Body of pancreas (tissue), 4 donors: Measurements from ENCODE around the gene EML6. TPM values are rescaled to one million over a fixed set of nuclear protein-coding genes. Genes with fewer than 3 reads are reported as not detected.
A peak's percentile ranks its signal among the peaks of the same experiment; 100 is the strongest.

Experiments used
- ATAC-seq: fragments of 150-250 bp; one replicate; pipeline ENCODE4 v1.9.1; 2016
- DNase-seq, 4 donors: peaks; one replicate each; pipeline ENCODE4 v3.0.0-alpha.2; 2019
- H3K27ac ChIP-seq, 4 donors: fragments of 200-600 bp; sonication (generic); 1 replicate in 3 of 4; 2 replicates in 1 of 4; pipeline versions ENCODE4 v1.5.1 to v1.6.1; 2016 to 2019; ENCODE audit warnings: mild to moderate bottlenecking in 1 of 4, mixed read lengths in 1 of 4, moderate library complexity in 1 of 4
- H3K27me3 ChIP-seq, 2 donors: fragments of 200-600 bp; sonication (generic); one replicate each; pipeline ENCODE4 v1.6.0; 2016; ENCODE audit warnings: mild to moderate bottlenecking in 1 of 2
- H3K36me3 ChIP-seq, 2 donors: fragments of 200-600 bp; sonication (generic); replicated peaks in 1 of 2; 2 replicates each; pipeline ENCODE4 v1.5.1; 2016; ENCODE audit warnings: low read depth in 2 of 2; ENCODE audit not compliant: insufficient read depth in 1 of 2
- H3K4me1 ChIP-seq: fragments of 200-600 bp; sonication (generic); one replicate; pipeline ENCODE4 v1.6.0; 2016
- H3K4me3 ChIP-seq, 2 donors: fragments of 200-600 bp; sonication (generic); 1 replicate in 1 of 2; 2 replicates in 1 of 2; pipeline ENCODE4 v1.5.1; 2016 to 2019
- H3K9me3 ChIP-seq, 3 donors: fragments of 200-600 bp; sonication (generic); 1 replicate in 2 of 3; 2 replicates in 1 of 3; pipeline ENCODE4 v1.5.1; 2016
- CTCF ChIP-seq, 7 experiments: fragments of 450-650 bp in 4 of 7; fragments of 200-600 bp in 3 of 7; sonication (generic) in 3 of 7; IDR thresholded peaks; one replicate each; pipeline ENCODE4 v1.5.1; 2016 to 2019; ENCODE audit warnings: antibody characterized with exemption in 7 of 7
- POLR2A ChIP-seq, 3 donors: fragments of 450-650 bp; IDR thresholded peaks; one replicate each; pipeline ENCODE4 v1.6.1; 2016; ENCODE audit warnings: antibody characterized with exemption in 3 of 3, mild to moderate bottlenecking in 2 of 3
- WGBS, 2 donors: methylation state at CpG; one replicate each; pipeline ENCODE4 v1.1.5; 2017; 5-methylcytosine and 5-hydroxymethylcytosine counted together
- intact Hi-C: fragments of 100-400 bp; cut with DNase I; formaldehyde crosslinking; loops from one replicate; pipeline ENCODE4 v1.15.1; 2023
- total RNA-seq, 2 donors: library from RNA; depleted of rRNA; stranded (reverse); fragments of >200 nt; gene quantifications; one replicate each; pipeline ENCODE4 v1.1.0, GENCODE V29; 2016

EML6 gene
- total RNA-seq, 2 donors from 2014 or later: 2.3 to 2.6 TPM

- ATAC-seq: no peak
- no peaks in the 10 kb centered on the region for H3K4me1 ChIP-seq
- H3K36me3 ChIP-seq: no peaks in the 10 kb centered on the region
- no peaks in the 10 kb centered on the region for H3K27me3 ChIP-seq
- no peak overlapping the region for H3K27ac ChIP-seq
- WGBS, 2 donors: 59 to 80% methylated on average over 1 of the region's 1 CpG
- no peak for DNase-seq
- intact Hi-C loops: no loop called here
- no peak for TF ChIP-seq CTCF (IDR thresholded peaks at IDR 0.05)
- no peak for TF ChIP-seq POLR2A (IDR thresholded peaks at IDR 0.05)
- H3K9me3 ChIP-seq: no peaks in the 10 kb centered on the region
- H3K4me3 ChIP-seq: no peak overlapping the region
Measured at GRCh38 chr2:54912893-54913292, 189.4 kb downstream of the EML6 start.

- Histone ChIP-seq H3K4me1 (peaks cover 4% of the 10 kb centered on the region), H3K4me3 (no peak overlapping the region), H3K9me3 (no peaks in the 10 kb centered on the region), H3K27ac (no peak overlapping the region), H3K27me3 (no peaks in the 10 kb centered on the region), H3K36me3 (no peaks in the 10 kb centered on the region)
- ATAC-seq: no peak
- no peak for TF ChIP-seq POLR2A (IDR thresholded peaks at IDR 0.05)
- no peak for TF ChIP-seq CTCF (IDR thresholded peaks at IDR 0.05)
- intact Hi-C loops: no loop called here
- 94 to 100% methylated on average over 2 of the region's 2 CpGs for WGBS, 2 donors
- no peak for DNase-seq
Measured at GRCh38 chr2:54914637-54915036, 191.2 kb downstream of the EML6 start.

GRCh38 chr2:54915101-54915500, 191.6 kb downstream of the EML6 start:
- Histone ChIP-seq H3K27ac (no peak overlapping the region), H3K4me1 (peaks cover 4% of the 10 kb centered on the region), H3K9me3 (no peaks in the 10 kb centered on the region), H3K36me3 (no peaks in the 10 kb centered on the region), H3K4me3 (no peak overlapping the region), H3K27me3 (no peaks in the 10 kb centered on the region)
- no peak for TF ChIP-seq CTCF (IDR thresholded peaks at IDR 0.05)
- TF ChIP-seq POLR2A (IDR thresholded peaks at IDR 0.05): no peak
- intact Hi-C loops: no loop called here
- 82 to 93% methylated on average over 4 of the region's 4 CpGs for WGBS, 2 donors
- DNase-seq: no peak
- ATAC-seq: no peak

DNA sequence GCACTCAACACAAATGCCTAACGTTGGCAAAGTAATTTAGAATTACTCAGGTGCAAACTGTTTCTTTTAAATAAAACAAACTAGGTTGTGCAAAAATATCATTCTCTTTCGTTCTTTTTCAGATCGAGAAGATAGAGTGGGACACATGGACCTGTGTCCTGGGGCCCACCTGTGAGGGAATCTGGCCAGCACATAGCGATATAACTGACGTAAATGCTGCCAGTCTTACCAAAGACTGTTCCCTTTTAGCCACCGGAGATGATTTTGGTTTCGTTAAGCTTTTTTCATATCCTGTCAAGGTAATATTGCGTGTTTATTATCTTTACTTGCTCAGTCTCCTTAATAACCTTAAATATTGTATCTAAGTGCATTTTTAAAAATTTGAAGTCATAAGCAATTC, 193.2 kb downstream of the EML6 start:
- no peaks in the 10 kb centered on the region for H3K36me3 ChIP-seq
- peaks cover 4% of the 10 kb centered on the region for H3K4me1 ChIP-seq
- H3K9me3 ChIP-seq: no peaks in the 10 kb centered on the region
- no peak overlapping the region for H3K4me3 ChIP-seq
- 87 to 92% methylated on average over 8 of the region's 8 CpGs for WGBS, 2 donors
- intact Hi-C loops: no loop called here
- no peak for ATAC-seq
- no peak for DNase-seq
- no peaks in the 10 kb centered on the region for H3K27me3 ChIP-seq
- no peak overlapping the region for H3K27ac ChIP-seq
- TF ChIP-seq POLR2A (IDR thresholded peaks at IDR 0.05) (no peak), CTCF (IDR thresholded peaks at IDR 0.05) (no peak)

GRCh38 chr2:54918647-54919280, 195.3 kb downstream of the EML6 start:
- TF ChIP-seq CTCF (IDR thresholded peaks at IDR 0.05): no peak
- TF ChIP-seq POLR2A (IDR thresholded peaks at IDR 0.05): no peak
- Histone ChIP-seq H3K4me3 (no peak overlapping the region), H3K9me3 (no peaks in the 10 kb centered on the region), H3K27ac (peak overlapping the region in 2 of 4 donors; percentile 5 to 43), H3K27me3 (no peaks in the 10 kb centered on the region), H3K36me3 (no peaks in the 10 kb centered on the region), H3K4me1 (peaks cover 4% of the 10 kb centered on the region)
- WGBS, 2 donors: 52 to 53% methylated on average over 7 of the region's 7 CpGs
- ATAC-seq: peak; percentile 50
- intact Hi-C loops: no loop called here
- no peak for DNase-seq
